ENCODE results near the gene WDR90. TPM values are rescaled to one million over a fixed set of nuclear protein-coding genes. Genes with fewer than 3 reads are reported as not detected.
A peak's percentile ranks its signal among the peaks of the same experiment; 100 is the strongest.

The WDR90 gene
- total RNA-seq, 1 donor from 2014 or later, result 25.2 TPM

- Mint-ChIP-seq H3K4me3 (ENCODE audit: unreplicated experiment) (no peak overlapping the region), H3K9me3 (ENCODE audit: unreplicated experiment) (no peaks in the 10 kb centered on the region), H3K27ac (ENCODE audit: unreplicated experiment) (no peak overlapping the region), H3K36me3 (ENCODE audit: low read depth, unreplicated experiment) (peaks cover 5% of the 10 kb centered on the region), H3K27me3 (ENCODE audit: unreplicated experiment) (peaks cover 5% of the 10 kb centered on the region), H3K4me1 (ENCODE audit: unreplicated experiment) (no peaks in the 10 kb centered on the region)
- no peak for TF ChIP-seq CTCF (IDR thresholded peaks at IDR 0.05; ENCODE audit: unreplicated experiment)
- DNase-seq (ENCODE audit: low spot score), result no peak
Measured at GRCh38 chr16:625977-626765, 23.0 kb upstream of the WDR90 start.

- Mint-ChIP-seq H3K27ac (ENCODE audit: unreplicated experiment) (no peak overlapping the region), H3K4me1 (ENCODE audit: unreplicated experiment) (no peaks in the 10 kb centered on the region), H3K9me3 (ENCODE audit: unreplicated experiment) (no peaks in the 10 kb centered on the region), H3K27me3 (ENCODE audit: unreplicated experiment) (peaks cover 3% of the 10 kb centered on the region), H3K4me3 (ENCODE audit: unreplicated experiment) (no peak overlapping the region), H3K36me3 (ENCODE audit: low read depth, unreplicated experiment) (peaks cover 5% of the 10 kb centered on the region)
- DNase-seq (ENCODE audit: low spot score), result no peak
- no peak for TF ChIP-seq CTCF (IDR thresholded peaks at IDR 0.05; ENCODE audit: unreplicated experiment)
Measured at GRCh38 chr16:626787-627453, 22.2 kb upstream of the WDR90 start.

- peaks cover 5% of the 10 kb centered on the region for H3K36me3 Mint-ChIP-seq (ENCODE audit: low read depth, unreplicated experiment)
- no peaks in the 10 kb centered on the region for H3K4me1 Mint-ChIP-seq (ENCODE audit: unreplicated experiment)
- H3K4me3 Mint-ChIP-seq (ENCODE audit: unreplicated experiment), result no peak overlapping the region
- H3K27ac Mint-ChIP-seq (ENCODE audit: unreplicated experiment), result no peak overlapping the region
- DNase-seq (ENCODE audit: low spot score), result no peak
- no peaks in the 10 kb centered on the region for H3K9me3 Mint-ChIP-seq (ENCODE audit: unreplicated experiment)
- TF ChIP-seq CTCF (IDR thresholded peaks at IDR 0.05; ENCODE audit: unreplicated experiment), result no peak
- H3K27me3 Mint-ChIP-seq (ENCODE audit: unreplicated experiment), result peaks cover 3% of the 10 kb centered on the region
Measured at GRCh38 chr16:627454-628239, 21.5 kb upstream of the WDR90 start.

- peak; percentile 7 for DNase-seq (ENCODE audit: low spot score)
- peaks cover 3% of the 10 kb centered on the region for H3K27me3 Mint-ChIP-seq (ENCODE audit: unreplicated experiment)
- H3K4me1 Mint-ChIP-seq (ENCODE audit: unreplicated experiment), result no peaks in the 10 kb centered on the region
- no peaks in the 10 kb centered on the region for H3K9me3 Mint-ChIP-seq (ENCODE audit: unreplicated experiment)
- no peak overlapping the region for H3K4me3 Mint-ChIP-seq (ENCODE audit: unreplicated experiment)
- peaks cover 5% of the 10 kb centered on the region for H3K36me3 Mint-ChIP-seq (ENCODE audit: low read depth, unreplicated experiment)
- TF ChIP-seq CTCF (IDR thresholded peaks at IDR 0.05; ENCODE audit: unreplicated experiment), result no peak
- H3K27ac Mint-ChIP-seq (ENCODE audit: unreplicated experiment), result no peak overlapping the region
Measured at GRCh38 chr16:628321-629061, 20.7 kb upstream of the WDR90 start.
